ENCODE results near the gene ZSCAN23.

The ZSCAN23 gene

GRCh38 chr6:28401172-28401571 lies 42.1 kb downstream of the ZSCAN23 start:
- peaks cover 13% of the 10 kb centered on the region for H3K36me3 ChIP-seq (ENCODE audit: control insufficient read depth, low read length)
- H3K9me3 ChIP-seq (ENCODE audit: control insufficient read depth, insufficient read depth, low read length), result 0 out of 2 replicates have a peak, but pooled peaks cover 3% of the 10 kb centered on the region
- H4K20me1 ChIP-seq (ENCODE audit: control insufficient read depth, insufficient read depth, low read depth, low read length), result no peaks in the 10 kb centered on the region
- H3F3A ChIP-seq (ENCODE audit: control insufficient read depth, insufficient read depth), result no peaks in the 10 kb centered on the region
- H3K4me2 ChIP-seq (ENCODE audit: low read length), result no peak overlapping the region
- H3K4me3 ChIP-seq (ENCODE audit: low read length), result no peak overlapping the region
- H3K27me3 ChIP-seq (ENCODE audit: control insufficient read depth, low read length), result no peaks in the 10 kb centered on the region
- peaks cover 25% of the 10 kb centered on the region for H3K4me1 ChIP-seq (ENCODE audit: control insufficient read depth, low read length)
- no peak overlapping the region for H3K27ac ChIP-seq (ENCODE audit: low read depth, low read length)
- TF ChIP-seq CTCF (IDR thresholded peaks at IDR 0.05; ENCODE audit: low read depth, low read length, poor library complexity, severe bottlenecking) (no peak), EZH2phosphoT487 (IDR thresholded peaks at IDR 0.05; ENCODE audit: borderline replicate concordance, low read length) (no peak)
- H3K79me2 ChIP-seq (ENCODE audit: control insufficient read depth, low read length), result peaks cover 28% of the 10 kb centered on the region
- H3K9me2 ChIP-seq (replicated peaks; ENCODE audit: control insufficient read depth, low read length), result no peaks in the 10 kb centered on the region

GRCh38 chr6:28400122-28400451 lies 43.2 kb downstream of the ZSCAN23 start:
- Histone ChIP-seq H3K79me2 (ENCODE audit: control insufficient read depth, low read length) (peaks cover 39% of the 10 kb centered on the region), H4K20me1 (ENCODE audit: control insufficient read depth, insufficient read depth, low read depth, low read length) (no peaks in the 10 kb centered on the region), H3K4me1 (ENCODE audit: control insufficient read depth, low read length) (peaks cover 25% of the 10 kb centered on the region), H3K36me3 (ENCODE audit: control insufficient read depth, low read length) (peaks cover 17% of the 10 kb centered on the region), H3K4me3 (ENCODE audit: low read length) (peak overlapping the region; percentile 81), H3K9me3 (ENCODE audit: control insufficient read depth, insufficient read depth, low read length) (0 out of 2 replicates have a peak, but pooled peaks cover 3% of the 10 kb centered on the region), H3K4me2 (ENCODE audit: low read length) (peak overlapping the region; percentile 73), H3K9me2 (replicated peaks; ENCODE audit: control insufficient read depth, low read length) (no peaks in the 10 kb centered on the region), H3F3A (ENCODE audit: control insufficient read depth, insufficient read depth) (no peaks in the 10 kb centered on the region), H3K27ac (ENCODE audit: low read depth, low read length) (no peak overlapping the region), H3K27me3 (ENCODE audit: control insufficient read depth, low read length) (no peaks in the 10 kb centered on the region)
- no peak for TF ChIP-seq CTCF (IDR thresholded peaks at IDR 0.05; ENCODE audit: low read depth, low read length, poor library complexity, severe bottlenecking)
- TF ChIP-seq EZH2phosphoT487 (IDR thresholded peaks at IDR 0.05; ENCODE audit: borderline replicate concordance, low read length), result no peak

- Histone ChIP-seq H3F3A (ENCODE audit: control insufficient read depth, insufficient read depth) (no peaks in the 10 kb centered on the region), H3K4me1 (ENCODE audit: control insufficient read depth, low read length) (peaks cover 25% of the 10 kb centered on the region), H3K79me2 (ENCODE audit: control insufficient read depth, low read length) (peaks cover 41% of the 10 kb centered on the region), H3K4me3 (ENCODE audit: low read length) (peak within 1 kb of the TSS; percentile 81), H3K27me3 (ENCODE audit: control insufficient read depth, low read length) (no peaks in the 10 kb centered on the region), H3K27ac (ENCODE audit: low read depth, low read length) (peak within 1 kb of the TSS; percentile 61), H3K4me2 (ENCODE audit: low read length) (peak within 1 kb of the TSS; percentile 73), H3K9me2 (replicated peaks; ENCODE audit: control insufficient read depth, low read length) (no peaks in the 10 kb centered on the region), H3K9me3 (ENCODE audit: control insufficient read depth, insufficient read depth, low read length) (0 out of 2 replicates have a peak, but pooled peaks cover 3% of the 10 kb centered on the region), H4K20me1 (ENCODE audit: control insufficient read depth, insufficient read depth, low read depth, low read length) (no peaks in the 10 kb centered on the region), H3K36me3 (ENCODE audit: control insufficient read depth, low read length) (peaks cover 17% of the 10 kb centered on the region)
- TF ChIP-seq EZH2phosphoT487 (IDR thresholded peaks at IDR 0.05; ENCODE audit: borderline replicate concordance, low read length) (no peak), CTCF (IDR thresholded peaks at IDR 0.05; ENCODE audit: low read depth, low read length, poor library complexity, severe bottlenecking) (peak; percentile 50)
These were observed 43.8 kb downstream of the ZSCAN23 start, which contains the start of gene ZSCAN12 for GRCh38 chr6:28399350-28400121. Gene ZSCAN12 (minus strand): TSS chr6:28399747. CDS start chr6:28398405, 1,342 bp downstream.

Data from DOHH2 (cell line).